GM19193 (cell line): Measurements from ENCODE around the gene FCN2.

Experiments used
- POLR2A ChIP-seq: IDR thresholded peaks from 4 replicates; pipeline ENCODE4 v1.6.1; 2011; ENCODE audit not compliant: insufficient read depth, insufficient read length; ENCODE audit errors: extremely low read depth

FCN2 gene

DNA sequence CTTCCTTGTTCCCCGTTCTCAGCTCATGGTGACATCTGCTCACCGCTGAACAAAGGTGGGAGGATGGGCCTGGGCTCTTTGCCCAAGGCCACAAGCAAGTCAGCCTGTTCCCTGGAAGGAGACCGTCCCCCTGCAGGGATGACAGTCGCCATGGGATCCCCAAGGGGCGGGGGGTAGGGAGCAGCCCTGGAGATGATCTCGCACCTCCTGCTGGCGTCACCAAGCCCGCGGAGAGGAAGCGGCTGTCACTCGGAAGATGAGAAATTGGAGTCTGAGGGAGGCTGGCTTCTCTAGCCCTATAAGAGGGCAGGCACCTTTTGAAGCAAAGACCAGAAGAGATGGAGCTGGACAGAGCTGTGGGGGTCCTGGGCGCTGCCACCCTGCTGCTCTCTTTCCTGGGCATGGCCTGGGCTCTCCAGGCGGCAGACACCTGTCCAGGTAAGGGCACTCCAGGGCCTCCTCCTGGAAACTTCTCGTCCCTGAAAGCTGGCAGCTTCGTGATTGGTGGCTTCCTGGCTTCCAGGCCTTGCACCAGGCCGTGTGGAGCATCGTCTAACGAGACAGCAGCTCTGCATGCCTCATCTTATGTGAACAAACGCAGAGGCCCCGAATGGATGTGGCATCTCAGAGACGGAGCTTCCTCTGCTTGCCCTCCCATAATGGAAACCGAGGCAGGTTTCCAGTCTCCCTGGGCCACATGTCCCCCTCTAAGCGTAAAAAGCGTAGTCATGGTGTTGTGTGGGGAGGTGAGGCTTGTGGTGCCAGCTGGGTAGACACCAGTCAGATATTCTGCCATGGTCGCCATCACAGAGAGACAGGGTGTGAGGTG is at the start of gene FCN2:
Gene FCN2, plus strand, starts transcription at position 327 of the 829 bp plus-strand sequence. Its CDS starts 12 bp downstream, at position 339.
- TF ChIP-seq POLR2A = no peak

DNA sequence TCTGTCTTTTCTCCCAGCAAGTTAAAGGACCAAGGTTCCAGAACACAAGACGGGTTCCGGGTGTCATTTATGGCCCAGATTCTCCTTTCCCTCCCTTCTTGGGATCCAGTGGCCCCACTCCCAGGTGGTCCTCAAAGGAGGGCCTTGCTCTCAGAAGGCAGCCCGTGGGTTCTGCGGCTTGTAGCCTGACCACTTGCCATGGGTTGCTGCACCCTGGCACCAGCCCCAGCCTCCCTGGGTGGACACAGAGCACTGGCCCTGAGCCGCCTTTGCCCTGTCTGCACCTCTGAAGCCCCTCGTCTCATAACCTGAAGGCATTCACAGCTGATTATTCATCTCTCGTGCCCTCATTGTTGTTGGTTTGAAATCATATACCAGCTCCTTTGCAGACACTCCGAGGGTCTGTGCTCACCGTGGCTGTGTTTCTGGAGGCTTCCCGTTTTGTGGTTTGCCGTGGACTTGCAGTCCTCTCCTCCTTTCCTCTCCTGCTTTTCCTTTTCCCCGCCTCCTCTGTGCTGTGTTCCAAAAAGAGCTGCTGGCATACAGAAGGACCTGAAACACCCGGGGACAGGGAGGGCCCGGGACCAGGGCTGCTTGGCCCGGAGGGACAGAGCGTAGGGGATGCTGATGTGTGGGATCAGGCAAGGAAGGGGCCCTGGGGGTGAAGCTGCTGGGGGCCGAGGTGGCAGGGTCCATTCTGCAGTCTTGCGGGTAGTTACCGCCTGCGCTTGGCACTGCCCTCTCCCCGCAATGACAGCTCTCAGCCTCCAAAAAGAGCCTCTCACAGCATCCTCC is 49.5 kb upstream of the FCN2 start:
- no peak for TF ChIP-seq POLR2A

DNA sequence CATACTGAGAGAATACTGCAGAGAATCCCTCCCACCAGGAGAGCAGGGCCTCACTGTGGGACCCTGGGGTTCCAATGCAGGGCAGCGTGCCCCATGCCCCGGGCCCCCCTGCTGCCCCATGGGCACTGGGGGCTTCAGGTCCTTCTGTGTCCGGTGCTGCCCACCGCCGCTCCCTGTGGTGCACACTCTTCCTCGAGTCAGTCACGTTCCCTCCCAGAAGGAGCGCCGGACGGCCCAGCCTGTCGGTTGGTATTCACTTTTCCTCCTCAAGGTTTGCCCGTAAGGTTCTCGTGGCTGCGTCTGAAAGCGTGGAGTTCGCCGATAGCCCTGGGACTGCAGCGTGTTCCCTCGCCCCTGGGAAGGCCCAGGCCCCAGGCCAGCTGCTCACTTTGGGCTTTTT is 48.1 kb upstream of the FCN2 start:
- TF ChIP-seq POLR2A = no peak

DNA sequence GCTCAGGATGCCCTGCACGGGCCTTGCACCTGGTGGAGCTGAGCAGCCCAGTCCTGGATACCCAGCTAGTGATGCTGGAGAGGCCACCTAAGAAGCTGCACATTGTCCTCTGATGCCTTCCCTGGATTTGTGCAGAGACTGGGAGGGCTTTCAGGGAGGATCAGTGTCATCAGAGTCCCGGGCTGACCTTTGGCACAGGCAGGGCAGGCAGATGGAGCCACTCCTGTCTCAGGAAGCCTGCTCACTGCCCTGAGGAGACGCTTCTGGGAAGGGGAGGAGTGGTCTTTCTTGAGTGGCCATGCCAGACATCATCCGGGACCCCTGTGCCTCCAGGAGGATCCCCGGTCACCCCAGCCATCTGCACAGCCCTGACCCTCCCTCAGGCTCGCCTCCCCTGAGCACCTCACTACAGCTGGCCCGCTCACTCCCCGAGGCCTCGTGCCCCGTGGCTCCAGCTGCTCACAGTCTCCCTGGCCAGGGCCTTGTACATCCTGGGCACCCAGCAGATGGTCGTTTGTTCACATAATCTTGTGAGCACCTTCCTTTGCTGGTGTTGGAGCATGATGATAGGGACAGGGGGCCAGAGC is 47.2 kb upstream of the FCN2 start:
- TF ChIP-seq POLR2A = no peak

DNA sequence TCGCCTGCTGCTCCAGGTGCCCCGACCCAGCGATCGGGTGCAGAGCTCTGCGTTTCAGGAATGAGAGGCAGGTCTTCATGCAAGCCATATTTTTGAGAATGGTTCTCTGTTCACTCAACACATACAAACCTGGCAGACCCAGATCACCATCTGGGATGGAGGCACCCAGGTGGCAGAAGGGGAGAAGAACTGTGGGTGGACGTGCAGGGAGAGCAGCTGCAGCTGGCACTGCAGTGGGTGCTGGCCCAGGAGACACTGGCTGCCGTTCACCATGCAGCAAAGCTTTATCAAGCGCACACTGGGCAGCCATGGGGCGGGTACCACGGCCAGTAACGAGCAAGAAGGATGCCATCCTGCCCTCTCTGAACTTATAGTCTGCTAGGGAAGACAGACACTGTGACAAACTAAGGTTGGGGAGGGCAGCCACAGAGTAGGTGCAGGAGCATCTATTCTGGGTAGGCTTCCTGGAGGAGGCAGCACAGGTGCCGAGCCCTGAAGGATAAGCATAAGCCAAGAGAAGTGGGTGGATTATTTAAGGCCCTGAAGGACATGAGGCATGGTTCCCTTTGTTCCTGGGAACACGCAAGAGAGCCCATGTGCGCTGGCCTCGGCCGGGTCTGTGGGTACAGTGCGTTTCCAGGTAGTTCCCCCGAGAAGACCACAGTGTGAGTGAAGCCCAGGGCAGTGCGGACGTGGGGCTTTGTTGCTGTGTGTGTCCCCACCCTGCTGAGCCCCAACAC is 46.2 kb upstream of the FCN2 start:
- TF ChIP-seq POLR2A = no peak

DNA sequence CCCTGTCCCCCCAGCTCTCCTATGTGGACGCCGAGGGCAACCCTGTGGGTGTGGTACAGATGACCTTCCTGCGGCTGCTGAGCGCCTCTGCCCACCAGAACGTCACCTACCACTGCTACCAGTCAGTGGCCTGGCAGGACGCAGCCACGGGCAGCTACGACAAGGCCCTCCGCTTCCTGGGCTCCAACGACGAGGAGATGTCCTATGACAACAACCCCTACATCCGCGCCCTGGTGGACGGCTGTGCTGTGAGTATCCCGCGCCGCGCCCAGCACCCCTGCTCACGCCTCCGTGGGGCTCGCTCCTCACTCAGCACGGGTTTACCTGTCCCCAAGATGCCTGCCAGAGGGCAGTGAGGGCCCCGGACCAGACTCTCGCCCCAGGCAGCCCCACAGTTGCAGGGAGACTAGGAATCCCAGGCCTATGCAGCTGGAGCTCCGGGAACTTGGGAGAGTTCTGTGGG is 45.6 kb upstream of the FCN2 start:
- TF ChIP-seq POLR2A = no peak

DNA sequence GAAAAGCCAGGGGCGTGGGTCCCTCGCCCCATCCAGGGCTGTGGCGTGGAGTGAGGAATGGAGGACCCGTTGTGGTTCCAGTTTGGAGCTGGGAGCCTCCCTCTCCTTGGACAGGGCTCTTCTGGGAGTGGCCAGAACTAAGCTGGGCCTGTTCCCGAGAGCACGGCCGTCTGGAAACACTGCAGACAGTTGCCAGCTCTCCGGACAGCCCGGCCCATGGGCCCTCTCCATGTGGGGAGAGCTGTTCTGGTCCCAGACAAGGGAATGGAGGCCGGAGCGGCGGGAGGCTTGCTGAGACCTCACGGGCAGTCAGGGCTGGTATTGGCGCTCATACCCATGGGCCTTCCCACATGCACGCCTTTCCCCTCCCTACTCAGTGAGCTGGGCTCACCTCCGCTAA is 45.2 kb upstream of the FCN2 start:
- TF ChIP-seq POLR2A = no peak

DNA sequence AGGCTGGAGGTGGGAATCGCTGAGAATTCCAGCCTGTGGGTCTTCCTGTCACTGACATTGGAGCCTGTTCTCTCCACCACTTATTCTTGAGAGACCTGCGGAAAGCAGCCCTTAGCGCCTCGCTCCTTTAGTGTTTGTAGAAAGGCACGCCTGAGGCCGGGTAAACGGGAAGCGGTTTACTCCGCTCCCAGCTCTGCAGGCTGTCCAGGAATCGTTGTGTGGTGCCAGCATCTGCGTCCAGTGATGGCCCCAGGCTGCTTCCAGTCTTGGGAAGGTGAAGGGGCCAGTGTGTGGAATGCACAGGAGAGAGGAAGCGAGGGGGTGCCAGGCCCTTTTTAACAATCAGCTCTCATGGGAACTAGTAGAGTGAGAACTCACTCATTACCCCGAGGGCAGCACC is 44.6 kb upstream of the FCN2 start:
- TF ChIP-seq POLR2A = no peak

DNA sequence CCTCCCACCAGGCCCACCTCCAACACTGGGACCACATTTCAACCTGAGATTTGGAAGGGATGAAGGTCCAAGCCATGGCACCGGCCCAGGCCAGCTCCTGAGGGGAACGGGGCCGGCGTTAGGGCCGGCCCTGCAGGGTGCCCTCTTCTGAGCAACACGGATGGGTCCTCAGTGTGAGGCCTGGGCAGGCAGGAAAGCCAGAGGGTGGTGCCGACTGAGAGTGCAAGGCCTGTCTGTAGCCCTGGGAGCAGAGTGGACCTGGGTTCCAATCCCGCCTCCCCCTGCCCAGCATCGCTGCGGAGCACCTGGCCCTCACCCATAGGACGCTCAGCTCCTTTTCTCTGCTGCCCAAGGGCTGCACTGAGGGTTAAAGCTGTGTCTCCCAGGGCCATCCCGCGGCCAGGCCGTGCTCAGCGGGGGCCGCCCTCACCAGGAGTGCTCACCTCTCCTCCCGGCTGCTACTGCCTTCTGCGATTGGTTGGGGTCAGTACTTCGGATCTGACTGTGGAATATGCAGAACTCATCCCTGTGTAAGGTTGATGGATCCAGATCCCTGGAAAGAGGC is 44.1 kb upstream of the FCN2 start:
- no peak for TF ChIP-seq POLR2A

DNA sequence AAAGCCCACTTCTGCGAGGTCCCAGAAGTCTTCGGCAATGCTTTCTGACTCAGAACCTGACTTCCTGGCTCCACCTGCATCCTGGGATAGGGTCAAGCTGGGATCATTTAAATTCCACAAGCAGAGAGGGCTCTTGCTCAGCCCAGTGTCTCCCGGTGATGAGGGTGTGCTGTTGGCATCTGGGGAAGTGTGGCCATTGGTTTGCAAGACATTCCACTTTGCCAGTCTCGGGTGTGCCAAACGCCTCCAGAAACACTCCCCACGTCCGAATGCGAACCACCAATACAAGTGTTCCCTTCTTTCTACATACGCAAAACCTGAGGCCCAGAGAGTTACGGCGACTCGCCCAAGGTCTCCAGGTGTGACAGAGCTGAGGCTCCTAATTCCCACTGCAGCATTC is 43.1 kb upstream of the FCN2 start:
- TF ChIP-seq POLR2A = no peak

DNA sequence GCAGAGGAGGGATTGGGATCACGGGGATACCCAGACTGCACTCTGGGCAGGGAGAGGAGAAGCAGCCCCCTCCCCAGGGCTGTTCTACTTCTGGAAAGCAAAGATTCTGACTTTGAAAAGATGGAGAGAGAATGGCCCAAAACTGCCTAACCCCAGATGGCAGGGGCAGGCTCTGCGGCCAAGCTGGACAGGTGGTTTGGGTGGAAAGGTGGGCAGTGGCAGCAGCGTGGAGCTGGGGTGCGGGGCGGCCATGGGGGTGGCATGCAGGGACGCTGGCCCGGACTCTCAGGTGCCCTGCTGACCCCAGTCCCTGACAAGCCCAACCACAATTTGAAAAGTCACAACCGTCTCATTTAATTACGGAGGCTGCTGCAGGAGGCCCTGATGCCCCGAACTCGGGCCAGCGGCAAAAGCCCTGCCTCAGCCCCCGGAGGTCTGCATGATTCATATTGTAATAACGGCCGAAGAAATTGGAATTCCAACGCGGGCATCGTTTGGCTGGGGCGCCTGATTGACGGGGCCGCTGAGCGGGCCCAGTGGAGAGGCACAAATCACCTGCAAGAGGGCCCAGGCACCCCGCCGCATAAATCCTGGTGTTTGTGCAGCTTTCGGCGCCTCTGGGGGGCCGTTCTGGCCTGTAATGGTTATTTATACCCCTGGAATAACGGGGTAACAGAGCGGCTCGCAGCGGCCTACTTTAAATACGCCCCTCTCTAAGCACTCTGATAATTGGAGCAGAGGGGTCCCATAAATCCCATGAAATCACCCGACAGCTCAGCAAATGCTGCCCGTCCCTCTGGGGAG is 41.8 kb upstream of the FCN2 start:
- TF ChIP-seq POLR2A = no peak

DNA sequence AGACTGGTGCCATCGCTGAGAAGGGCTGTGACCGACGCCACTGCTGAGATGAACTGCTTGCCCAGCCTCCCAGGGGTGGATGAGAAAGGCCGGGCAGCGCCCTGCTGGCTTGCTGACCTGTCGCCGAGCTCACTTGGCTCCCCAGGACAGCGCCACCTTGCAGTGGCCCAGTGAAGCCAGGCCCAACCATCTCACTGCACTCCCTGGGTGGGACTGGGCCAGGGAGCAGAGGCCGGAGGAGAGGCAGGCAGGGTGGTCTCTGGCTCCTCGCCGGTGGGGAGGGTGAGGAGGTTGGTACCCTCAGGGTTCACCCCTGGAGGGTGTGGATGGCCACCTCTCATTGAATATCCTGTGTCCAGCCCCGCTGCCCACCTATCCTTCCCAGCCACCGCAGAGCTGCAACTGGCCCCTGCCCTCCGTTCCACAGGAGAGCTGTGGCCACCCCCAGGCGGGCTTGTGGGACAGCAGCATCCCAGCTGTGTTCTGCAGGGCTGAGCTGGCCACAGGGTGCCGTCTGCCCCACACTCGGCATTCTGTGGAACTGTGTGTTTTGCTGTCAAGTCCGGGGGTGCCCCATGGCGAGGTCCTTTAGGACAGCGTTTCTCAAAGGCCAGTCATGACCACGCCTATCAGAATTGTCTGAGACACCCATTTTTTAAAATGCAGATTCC is 41.0 kb upstream of the FCN2 start:
- no peak for TF ChIP-seq POLR2A

DNA sequence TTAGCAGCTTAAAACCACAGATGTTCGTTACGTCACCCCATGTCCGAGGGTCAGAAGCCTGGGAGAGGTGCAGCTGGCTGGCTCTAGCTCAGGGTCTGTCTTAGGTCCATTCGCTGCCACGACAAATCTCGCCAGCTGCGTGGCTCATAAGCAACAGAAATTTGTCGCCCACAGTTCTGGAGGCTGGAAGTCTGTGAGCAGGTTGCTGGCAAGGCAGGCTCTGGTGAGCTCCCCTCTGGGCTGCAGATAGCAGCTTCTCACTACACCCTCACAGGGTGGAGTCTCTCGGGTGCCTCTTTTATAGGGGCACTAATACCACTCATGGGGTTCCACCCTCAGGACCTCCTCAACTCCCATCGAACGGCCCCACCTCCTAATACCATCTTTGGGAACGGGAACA is 40.1 kb upstream of the FCN2 start:
- TF ChIP-seq POLR2A = no peak

DNA sequence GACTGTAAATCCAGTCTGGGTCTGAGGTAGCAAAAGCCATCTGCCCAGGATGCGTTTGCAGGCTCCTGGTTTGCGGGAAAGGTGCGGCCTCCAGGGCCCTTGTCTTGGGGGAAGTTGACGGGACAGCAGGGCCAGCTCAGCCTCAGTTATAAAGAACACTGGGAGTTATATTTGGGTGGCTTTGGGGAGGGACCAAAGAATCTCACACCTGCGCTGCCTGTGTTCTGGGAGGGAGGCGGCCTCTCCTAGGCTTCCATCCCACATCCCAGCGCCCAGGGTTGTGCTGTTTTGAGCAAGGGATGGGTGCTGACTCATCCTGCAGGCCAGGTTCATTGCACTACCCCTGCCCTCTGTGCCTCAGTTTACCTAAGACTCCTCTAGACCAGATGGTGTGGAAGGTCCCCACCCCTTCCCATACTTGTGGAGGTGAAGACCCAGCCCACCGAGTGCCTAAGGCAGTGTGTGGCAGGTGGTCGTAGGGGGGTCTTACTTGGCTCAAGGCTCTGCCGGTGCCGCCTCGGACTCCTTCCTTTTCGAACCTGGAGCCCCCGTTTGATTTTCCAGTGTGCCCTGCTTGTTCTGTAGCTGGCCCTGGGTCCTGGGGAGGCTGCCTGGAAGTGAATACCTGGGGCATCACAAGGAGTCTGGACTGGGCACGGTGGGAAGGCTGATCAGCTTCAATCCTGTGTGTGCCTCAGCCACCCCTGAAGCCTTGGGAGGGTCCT is 39.3 kb upstream of the FCN2 start:
- no peak for TF ChIP-seq POLR2A
